CD4-positive, alpha-beta T cell treated with Interleukin-4 for 4 hours (primary cell): Measurements from ENCODE around the gene PKP2.
A peak's percentile ranks its signal among the peaks of the same experiment; 100 is the strongest.

Experiments
- DNase-seq: peaks from one replicate; pipeline ENCODE4 v3.0.0-alpha.2; 2020

Gene PKP2

GRCh38 chr12:32801269-32801980 lies 95.2 kb downstream of the PKP2 start:
- DNase-seq: no peak

GRCh38 chr12:32794281-32794680 lies 102.3 kb downstream of the PKP2 start:
- no peak for DNase-seq

GRCh38 chr12:32789916-32790315 lies 106.7 kb downstream of the PKP2 start:
- no peak for DNase-seq

DNA sequence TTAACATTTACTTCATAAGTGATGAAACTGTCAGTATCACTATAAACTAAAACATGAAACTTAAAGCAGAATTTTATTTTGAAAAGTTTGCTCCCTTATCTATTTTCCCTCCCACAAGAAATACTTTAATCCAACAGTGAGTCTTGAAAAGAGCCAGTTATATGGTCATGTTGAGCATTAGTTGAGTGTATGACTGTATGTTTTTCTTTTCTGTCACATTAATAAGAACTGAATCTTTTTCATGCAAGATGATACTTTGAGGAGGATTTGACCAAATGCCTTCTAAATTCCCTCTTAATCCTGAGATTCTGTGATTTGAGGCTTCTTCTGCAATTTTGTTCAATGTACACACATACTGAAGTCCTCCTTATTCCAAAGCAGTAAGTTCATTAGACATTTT lies 107.1 kb downstream of the PKP2 start:
- DNase-seq: no peak

GRCh38 chr12:32788405-32788804 lies 108.2 kb downstream of the PKP2 start:
- no peak for DNase-seq

GRCh38 chr12:32785557-32785956 lies 111.0 kb downstream of the PKP2 start:
- DNase-seq: no peak

DNA sequence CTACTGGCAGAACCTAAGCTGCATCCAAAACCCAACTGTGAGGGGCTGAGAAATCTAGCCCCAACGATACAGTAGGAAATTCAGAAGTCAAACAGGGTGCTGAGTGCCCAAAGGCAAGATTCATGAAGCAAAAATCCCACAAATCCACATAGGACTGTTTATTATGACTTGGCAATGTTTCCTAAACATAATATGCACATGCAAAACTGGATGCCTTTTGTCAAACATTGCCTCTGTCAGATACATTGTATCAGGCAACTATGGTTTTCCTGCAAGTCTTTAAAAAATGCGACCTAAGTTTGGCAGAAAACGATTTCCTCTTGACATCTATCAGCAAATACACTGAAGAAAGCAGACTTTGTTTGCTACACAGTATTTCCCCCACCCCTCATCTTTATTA lies 113.5 kb downstream of the PKP2 start:
- no peak for DNase-seq

DNA sequence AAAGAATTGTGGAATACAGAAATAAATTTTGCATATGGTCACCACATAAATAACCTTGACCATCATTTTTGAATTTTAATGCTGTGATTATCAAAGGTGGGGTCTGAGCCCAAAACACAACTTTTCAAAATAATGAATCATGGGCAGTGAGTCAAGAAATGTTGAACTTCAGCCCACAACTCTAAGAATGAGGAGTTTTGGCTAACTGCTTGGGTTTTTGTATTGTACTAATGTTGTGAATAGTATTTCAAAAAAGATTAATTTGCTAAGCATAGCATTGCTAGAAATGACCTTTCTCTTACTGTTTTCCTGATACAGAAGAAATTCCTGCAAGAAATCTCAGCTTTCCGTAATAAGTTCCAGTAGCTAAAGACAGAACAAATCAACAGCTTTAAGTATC lies 116.5 kb downstream of the PKP2 start:
- DNase-seq: no peak

GRCh38 chr12:32777691-32778175 lies 118.8 kb downstream of the PKP2 start:
- no peak for DNase-seq

- DNase-seq: no peak
Observed at GRCh38 chr12:32777159-32777558, 119.4 kb downstream of the PKP2 start.

DNA sequence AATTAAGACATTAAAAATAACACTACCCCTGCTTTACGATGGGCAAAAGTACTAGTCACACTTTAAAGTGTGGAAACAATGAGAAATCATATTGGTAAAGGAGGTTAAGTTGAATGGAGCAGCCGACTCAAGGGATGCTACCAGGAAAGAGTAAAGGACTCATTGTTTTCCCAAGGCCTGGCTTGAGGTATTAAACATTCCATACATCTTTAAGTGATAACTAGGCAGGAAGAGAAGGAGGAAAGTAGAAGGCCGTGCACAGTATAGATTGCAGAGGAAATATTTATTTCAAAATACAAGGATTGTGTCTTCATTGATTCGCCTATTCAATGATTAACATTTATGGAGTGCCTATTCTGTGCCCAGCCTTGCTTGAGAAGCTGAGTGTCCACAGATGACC lies 120.3 kb downstream of the PKP2 start:
- DNase-seq: no peak

GRCh38 chr12:32773691-32774090 lies 122.9 kb downstream of the PKP2 start:
- DNase-seq: no peak

DNA sequence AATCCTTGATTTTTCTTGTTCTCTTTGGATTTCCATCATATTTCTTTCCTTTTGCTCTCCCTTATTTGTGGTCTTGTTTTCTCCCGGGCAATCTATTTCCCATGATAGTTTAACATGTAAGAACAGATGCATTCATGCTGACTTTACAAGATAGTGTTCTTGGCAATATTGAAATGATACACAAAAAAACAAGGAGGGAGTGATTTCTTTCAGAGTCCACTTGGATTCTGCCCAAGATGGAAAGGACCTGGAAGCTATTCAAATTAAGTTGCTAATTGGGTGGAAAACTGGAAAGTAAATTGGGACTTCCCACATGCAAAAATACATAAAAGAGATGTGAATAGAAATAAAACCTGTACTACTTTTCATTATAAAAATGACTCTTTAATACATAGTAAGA lies 126.4 kb downstream of the PKP2 start:
- no peak for DNase-seq

GRCh38 chr12:32768518-32768917 lies 128.1 kb downstream of the PKP2 start:
- no peak for DNase-seq

DNA sequence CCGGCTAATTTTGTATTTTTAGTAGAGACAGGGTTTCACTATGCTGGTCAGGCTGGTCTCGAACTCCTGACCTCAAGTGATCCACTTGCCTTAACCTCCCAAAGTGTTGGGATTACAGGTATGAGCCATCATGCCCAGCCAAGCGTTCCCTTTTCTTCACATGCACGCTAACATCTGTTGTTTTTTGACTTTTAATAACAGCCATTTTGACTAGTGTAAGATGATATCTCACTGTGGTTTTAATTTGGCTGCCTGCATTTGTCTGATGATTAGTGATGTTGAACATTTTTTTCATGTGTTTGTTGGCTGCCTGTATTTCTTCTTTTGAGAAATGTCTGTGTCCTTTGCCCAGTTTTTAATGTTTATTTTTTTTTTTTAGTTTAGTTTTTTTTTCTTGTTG lies 130.7 kb downstream of the PKP2 start:
- DNase-seq: no peak

GRCh38 chr12:32761716-32762115 lies 134.9 kb downstream of the PKP2 start:
- DNase-seq: no peak

- no peak for DNase-seq
Observed at GRCh38 chr12:32757157-32757556, 139.4 kb downstream of the PKP2 start.

- DNase-seq: no peak
Observed at GRCh38 chr12:32756476-32757066, 140.0 kb downstream of the PKP2 start.

GRCh38 chr12:32755654-32756475 lies 140.7 kb downstream of the PKP2 start, which contains the start of gene YARS2:
Gene YARS2, minus strand, starts transcription at chr12:32755897. Its CDS starts 23 bp downstream, at chr12:32755874.
- peak; percentile 95 for DNase-seq

DNA sequence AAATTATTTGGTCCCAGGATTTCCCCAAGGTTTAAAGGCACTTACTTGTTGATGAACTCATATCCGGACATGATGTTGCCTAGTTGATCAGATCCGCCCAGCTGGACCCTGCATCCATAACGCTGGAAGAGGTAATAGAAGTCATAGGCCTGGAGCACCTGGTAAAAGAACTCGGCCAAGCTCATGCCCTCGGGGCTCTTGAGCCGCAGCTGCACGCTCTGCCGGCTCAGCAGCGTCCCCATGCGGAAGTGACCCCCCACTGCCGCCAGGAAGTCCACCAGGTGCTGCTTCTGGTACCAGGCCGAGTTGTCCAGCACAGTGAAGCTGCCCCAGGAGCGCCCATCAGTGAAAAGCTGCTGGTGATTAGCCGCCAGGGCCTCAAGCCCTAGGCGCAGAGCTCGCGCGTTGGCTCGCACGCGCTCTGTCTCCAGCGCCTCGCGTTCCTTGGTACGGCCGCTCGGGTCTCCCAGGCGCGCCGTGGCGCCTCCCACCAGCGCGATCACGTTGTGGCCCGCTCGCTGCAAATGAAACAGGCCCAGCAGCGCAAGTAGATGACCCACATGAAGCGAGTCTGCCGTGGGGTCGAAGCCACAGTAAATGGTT lies 141.4 kb downstream of the PKP2 start:
- DNase-seq: peak; percentile 65

GRCh38 chr12:32754111-32754510 lies 142.5 kb downstream of the PKP2 start:
- no peak for DNase-seq

- no peak for DNase-seq
Observed at GRCh38 chr12:32753605-32754004, 143.0 kb downstream of the PKP2 start.

GRCh38 chr12:32743264-32743663 lies 153.3 kb downstream of the PKP2 start:
- DNase-seq: no peak
